Neural crest cell (in vitro differentiated cells): Measurements from ENCODE around the gene TBC1D16. TPM values are rescaled to one million over a fixed set of nuclear protein-coding genes. Genes with fewer than 3 reads are reported as not detected.

Experiments
- DNase-seq: peaks from one replicate; pipeline ENCODE4 v3.0.0; 2021; ENCODE audit warnings: low read depth, mixed read lengths, low spot score
- H3K27ac Mint-ChIP-seq: one replicate; pipeline ENCODE4 v1.8.0; 2021; ENCODE audit warnings: mild to moderate bottlenecking, mixed read lengths; ENCODE audit not compliant: unreplicated experiment
- H3K27me3 Mint-ChIP-seq: 2 replicates; pipeline ENCODE4 v1.8.0; 2021; ENCODE audit warnings: low read depth, mild to moderate bottlenecking, mixed read lengths
- H3K36me3 Mint-ChIP-seq: 2 replicates; pipeline ENCODE4 v1.8.0; 2021; ENCODE audit warnings: low read depth, mild to moderate bottlenecking, mixed read lengths
- H3K4me1 Mint-ChIP-seq: 2 replicates; pipeline ENCODE4 v1.8.0; 2021; ENCODE audit warnings: mixed read lengths
- H3K4me3 Mint-ChIP-seq: one replicate; pipeline ENCODE4 v1.8.0; 2021; ENCODE audit warnings: mild to moderate bottlenecking, mixed read lengths
- H3K9me3 Mint-ChIP-seq: 2 replicates; pipeline ENCODE4 v1.8.0; 2021; ENCODE audit warnings: mixed read lengths
- total RNA-seq: library from RNA; stranded (reverse); gene quantifications from 2 replicates; pipeline ENCODE4 v1.2.1, GENCODE V29; 2021
- TF ChIP-seq, protein P1 (sequence below): fragments of 200-600 bp; sonication (generic); conservative IDR thresholded peaks from 2 replicates; pipeline ENCODE4 v1.5.0; 2021; ENCODE audit warnings: antibody characterized with exemption, mild to moderate bottlenecking

The TBC1D16 gene
- total RNA-seq, 1 donor from 2014 or later = 96.2 TPM

GRCh38 chr17:79924639-79924976 lies 111.1 kb downstream of the TBC1D16 start:
- H3K27ac Mint-ChIP-seq = no peak overlapping the region
- H3K36me3 Mint-ChIP-seq = no peaks in the 10 kb centered on the region
- peak overlapping the region; percentile 31 for H3K4me3 Mint-ChIP-seq
- no peaks in the 10 kb centered on the region for H3K9me3 Mint-ChIP-seq
- no peak for DNase-seq
- TF ChIP-seq, protein P1, sequence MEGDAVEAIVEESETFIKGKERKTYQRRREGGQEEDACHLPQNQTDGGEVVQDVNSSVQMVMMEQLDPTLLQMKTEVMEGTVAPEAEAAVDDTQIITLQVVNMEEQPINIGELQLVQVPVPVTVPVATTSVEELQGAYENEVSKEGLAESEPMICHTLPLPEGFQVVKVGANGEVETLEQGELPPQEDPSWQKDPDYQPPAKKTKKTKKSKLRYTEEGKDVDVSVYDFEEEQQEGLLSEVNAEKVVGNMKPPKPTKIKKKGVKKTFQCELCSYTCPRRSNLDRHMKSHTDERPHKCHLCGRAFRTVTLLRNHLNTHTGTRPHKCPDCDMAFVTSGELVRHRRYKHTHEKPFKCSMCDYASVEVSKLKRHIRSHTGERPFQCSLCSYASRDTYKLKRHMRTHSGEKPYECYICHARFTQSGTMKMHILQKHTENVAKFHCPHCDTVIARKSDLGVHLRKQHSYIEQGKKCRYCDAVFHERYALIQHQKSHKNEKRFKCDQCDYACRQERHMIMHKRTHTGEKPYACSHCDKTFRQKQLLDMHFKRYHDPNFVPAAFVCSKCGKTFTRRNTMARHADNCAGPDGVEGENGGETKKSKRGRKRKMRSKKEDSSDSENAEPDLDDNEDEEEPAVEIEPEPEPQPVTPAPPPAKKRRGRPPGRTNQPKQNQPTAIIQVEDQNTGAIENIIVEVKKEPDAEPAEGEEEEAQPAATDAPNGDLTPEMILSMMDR = peak; percentile 1
- peaks cover 16% of the 10 kb centered on the region for H3K4me1 Mint-ChIP-seq
- peaks cover 17% of the 10 kb centered on the region for H3K27me3 Mint-ChIP-seq

DNA sequence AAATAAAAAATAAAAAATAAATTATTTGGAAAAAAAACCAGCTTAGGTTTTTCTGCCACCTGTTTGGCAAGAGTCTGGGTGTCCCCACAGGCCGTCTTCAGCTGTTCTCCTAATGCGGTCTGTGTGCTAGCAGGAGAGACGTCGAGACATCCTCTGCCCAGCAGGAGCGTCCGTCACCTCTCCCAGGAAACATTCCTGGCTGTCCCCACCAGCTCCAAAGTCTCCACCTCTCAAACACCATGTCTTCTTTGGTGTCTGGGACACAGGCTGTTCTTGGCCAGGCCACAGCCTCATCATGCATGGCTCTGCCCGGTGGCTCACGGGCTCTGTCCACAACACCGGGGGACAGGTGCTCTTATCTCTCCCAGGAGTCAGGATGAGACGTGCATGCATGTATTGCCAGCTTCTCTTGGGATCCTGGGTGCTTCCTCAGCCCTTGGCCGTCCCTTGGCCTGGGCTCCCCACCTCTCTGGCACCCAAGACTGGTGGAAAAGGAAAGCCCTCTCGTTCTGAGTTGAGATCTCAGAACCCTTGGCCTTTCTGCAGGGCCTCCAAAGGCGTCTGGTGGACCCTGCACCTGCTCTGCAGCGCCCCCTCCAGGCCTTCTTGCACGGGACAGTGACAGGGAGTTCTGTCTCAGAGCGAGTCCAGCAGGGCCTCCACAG lies 111.6 kb downstream of the TBC1D16 start:
- peaks cover 14% of the 10 kb centered on the region for H3K27me3 Mint-ChIP-seq
- H3K27ac Mint-ChIP-seq = no peak overlapping the region
- H3K4me3 Mint-ChIP-seq = no peak overlapping the region
- peak; percentile 77 for DNase-seq
- TF ChIP-seq, protein P1 = peak; percentile 64
- H3K9me3 Mint-ChIP-seq = no peaks in the 10 kb centered on the region
- H3K4me1 Mint-ChIP-seq = peaks cover 16% of the 10 kb centered on the region
- H3K36me3 Mint-ChIP-seq = no peaks in the 10 kb centered on the region

DNA sequence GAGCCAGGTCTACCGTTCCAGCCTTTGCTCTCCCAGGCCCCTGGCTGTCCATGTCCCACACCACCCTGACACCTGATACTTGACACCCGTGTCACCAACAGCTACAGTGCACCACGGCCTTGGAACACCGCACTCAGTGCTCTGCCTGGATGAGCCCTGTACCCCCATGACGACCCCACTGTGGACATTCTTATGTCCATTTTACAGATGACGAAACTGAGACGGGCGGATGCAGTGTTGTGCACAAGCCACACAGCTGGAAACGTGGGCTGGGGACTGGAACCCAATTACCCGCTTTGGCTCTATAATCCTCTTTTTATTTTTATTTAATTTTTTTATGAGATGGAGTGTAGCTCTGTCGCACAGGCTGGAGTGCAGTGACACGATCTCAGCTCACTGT lies 112.9 kb downstream of the TBC1D16 start:
- H3K27ac Mint-ChIP-seq = no peak overlapping the region
- peaks cover 16% of the 10 kb centered on the region for H3K4me1 Mint-ChIP-seq
- TF ChIP-seq, protein P1 = no peak
- no peak overlapping the region for H3K4me3 Mint-ChIP-seq
- H3K36me3 Mint-ChIP-seq = no peaks in the 10 kb centered on the region
- H3K27me3 Mint-ChIP-seq = peaks cover 5% of the 10 kb centered on the region
- no peaks in the 10 kb centered on the region for H3K9me3 Mint-ChIP-seq
- DNase-seq = no peak

DNA sequence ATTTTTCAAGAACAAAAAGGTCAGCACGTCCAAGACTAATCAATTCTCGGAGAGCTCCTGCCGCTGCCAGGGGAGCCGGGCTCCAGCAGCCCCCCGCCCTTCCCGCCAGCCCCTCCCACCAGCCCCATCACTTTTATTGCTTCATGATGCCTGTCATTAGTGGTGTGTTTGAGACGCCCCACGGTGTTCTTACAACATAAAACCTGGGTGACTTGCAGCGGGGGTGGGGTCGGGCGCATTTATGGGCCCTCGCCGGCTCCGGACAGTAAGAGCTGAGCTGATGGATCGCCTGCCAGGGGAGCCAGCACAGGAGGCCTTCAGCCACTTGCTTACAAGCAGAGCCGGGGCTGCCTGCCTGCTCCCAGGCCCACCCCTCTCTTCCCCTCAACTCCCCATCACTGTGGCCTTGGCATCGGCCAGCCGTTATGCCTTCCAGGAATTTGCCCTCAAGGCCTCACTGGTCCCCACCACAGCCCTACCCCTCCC lies 113.5 kb downstream of the TBC1D16 start:
- H3K4me1 Mint-ChIP-seq = peaks cover 16% of the 10 kb centered on the region
- no peaks in the 10 kb centered on the region for H3K9me3 Mint-ChIP-seq
- no peak for DNase-seq
- no peak overlapping the region for H3K27ac Mint-ChIP-seq
- H3K36me3 Mint-ChIP-seq = no peaks in the 10 kb centered on the region
- H3K27me3 Mint-ChIP-seq = no peaks in the 10 kb centered on the region
- no peak overlapping the region for H3K4me3 Mint-ChIP-seq
- TF ChIP-seq, protein P1 = no peak

- DNase-seq = no peak
- peaks cover 16% of the 10 kb centered on the region for H3K4me1 Mint-ChIP-seq
- no peaks in the 10 kb centered on the region for H3K27me3 Mint-ChIP-seq
- no peaks in the 10 kb centered on the region for H3K9me3 Mint-ChIP-seq
- H3K36me3 Mint-ChIP-seq = no peaks in the 10 kb centered on the region
- H3K27ac Mint-ChIP-seq = no peak overlapping the region
- TF ChIP-seq, protein P1 = no peak
- H3K4me3 Mint-ChIP-seq = no peak overlapping the region
These were observed 114.1 kb downstream of the TBC1D16 start for GRCh38 chr17:79921411-79922115.
